Ascending aorta (tissue), 2 donors: Measurements from ENCODE around the gene PLCG2. TPM values are rescaled to one million over a fixed set of nuclear protein-coding genes. Genes with fewer than 3 reads are reported as not detected.

Experiments used
- DNase-seq, 2 donors: peaks; one replicate each; pipeline ENCODE4 v3.0.0-alpha.2; 2019; ENCODE audit warnings: low spot score in 2 of 2
- H3K27ac ChIP-seq, 2 donors: fragments of 200-600 bp; sonication (generic); one replicate each; pipeline ENCODE4 v1.5.1; 2016 to 2017; ENCODE audit warnings: mild to moderate bottlenecking in 1 of 2
- H3K27me3 ChIP-seq: fragments of 200-600 bp; sonication (generic); one replicate; pipeline ENCODE4 v1.5.1; 2017
- H3K36me3 ChIP-seq, 2 donors: fragments of 200-600 bp; sonication (generic); one replicate each; pipeline ENCODE4 v1.5.1; 2016
- H3K4me1 ChIP-seq, 2 donors: fragments of 200-600 bp; sonication (generic); one replicate each; pipeline ENCODE4 v1.5.1; 2016 to 2017; ENCODE audit warnings: mild to moderate bottlenecking in 1 of 2
- H3K4me3 ChIP-seq, 2 donors: fragments of 200-600 bp; sonication (generic); one replicate each; pipeline ENCODE4 v1.5.1; 2016 to 2017; ENCODE audit warnings: mild to moderate bottlenecking in 1 of 2
- H3K9me3 ChIP-seq, 2 donors: fragments of 200-600 bp; sonication (generic); one replicate each; pipeline ENCODE4 v1.5.1; 2016
- intact Hi-C: fragments of 100-400 bp; cut with DNase I; formaldehyde crosslinking; loops from one replicate; pipeline ENCODE4 v1.15.1; 2023
- total RNA-seq: library from RNA; depleted of rRNA; stranded (reverse); fragments of >200 nt; gene quantifications from one replicate; pipeline ENCODE4 v1.1.0, GENCODE V29; 2016
- TF ChIP-seq, protein P1 (sequence below), 3 experiments: fragments of 200-600 bp in 2 of 3; fragments of 450-650 bp in 1 of 3; sonication (generic) in 2 of 3; IDR thresholded peaks; one replicate each; pipeline ENCODE4 v1.5.1; 2016 to 2019; ENCODE audit warnings: antibody characterized with exemption in 3 of 3, mild to moderate bottlenecking in 1 of 3, moderate library complexity in 1 of 3

The PLCG2 gene
- total RNA-seq, 1 donor from 2014 or later, result 34.2 TPM

GRCh38 chr16:81879625-81880024 is 100.5 kb downstream of the PLCG2 start:
- TF ChIP-seq, protein P1, sequence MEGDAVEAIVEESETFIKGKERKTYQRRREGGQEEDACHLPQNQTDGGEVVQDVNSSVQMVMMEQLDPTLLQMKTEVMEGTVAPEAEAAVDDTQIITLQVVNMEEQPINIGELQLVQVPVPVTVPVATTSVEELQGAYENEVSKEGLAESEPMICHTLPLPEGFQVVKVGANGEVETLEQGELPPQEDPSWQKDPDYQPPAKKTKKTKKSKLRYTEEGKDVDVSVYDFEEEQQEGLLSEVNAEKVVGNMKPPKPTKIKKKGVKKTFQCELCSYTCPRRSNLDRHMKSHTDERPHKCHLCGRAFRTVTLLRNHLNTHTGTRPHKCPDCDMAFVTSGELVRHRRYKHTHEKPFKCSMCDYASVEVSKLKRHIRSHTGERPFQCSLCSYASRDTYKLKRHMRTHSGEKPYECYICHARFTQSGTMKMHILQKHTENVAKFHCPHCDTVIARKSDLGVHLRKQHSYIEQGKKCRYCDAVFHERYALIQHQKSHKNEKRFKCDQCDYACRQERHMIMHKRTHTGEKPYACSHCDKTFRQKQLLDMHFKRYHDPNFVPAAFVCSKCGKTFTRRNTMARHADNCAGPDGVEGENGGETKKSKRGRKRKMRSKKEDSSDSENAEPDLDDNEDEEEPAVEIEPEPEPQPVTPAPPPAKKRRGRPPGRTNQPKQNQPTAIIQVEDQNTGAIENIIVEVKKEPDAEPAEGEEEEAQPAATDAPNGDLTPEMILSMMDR (IDR thresholded peaks at IDR 0.05), result no peak
- DNase-seq, result no peak
- no peaks in the 10 kb centered on the region for H3K36me3 ChIP-seq
- H3K4me1 ChIP-seq, result no peaks in the 10 kb centered on the region
- no peaks in the 10 kb centered on the region for H3K9me3 ChIP-seq
- intact Hi-C loops, result no loop called here
- no peak overlapping the region for H3K27ac ChIP-seq
- H3K4me3 ChIP-seq, result no peak overlapping the region
- no peaks in the 10 kb centered on the region for H3K27me3 ChIP-seq

DNA sequence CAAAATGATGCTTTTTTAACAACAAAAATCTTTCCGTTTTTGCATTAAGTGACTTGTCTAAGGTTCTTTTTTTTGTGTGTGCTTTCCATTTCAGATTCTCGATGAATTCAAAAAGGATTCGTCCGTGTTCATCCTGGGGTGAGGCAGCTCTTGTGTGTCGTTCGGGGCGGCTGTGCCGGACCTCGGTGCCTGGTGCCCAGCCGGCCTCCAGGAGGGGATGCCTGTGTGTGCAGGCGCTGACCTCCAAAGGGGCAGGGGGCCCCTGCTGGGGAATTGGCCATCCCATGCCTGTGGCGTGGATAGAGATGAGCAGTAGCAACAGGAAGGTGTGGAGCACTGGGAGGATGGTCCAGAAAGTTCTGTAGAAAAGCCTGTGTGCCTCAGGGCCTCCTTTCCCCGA is 101.7 kb downstream of the PLCG2 start:
- H3K27ac ChIP-seq, result no peak overlapping the region

DNA sequence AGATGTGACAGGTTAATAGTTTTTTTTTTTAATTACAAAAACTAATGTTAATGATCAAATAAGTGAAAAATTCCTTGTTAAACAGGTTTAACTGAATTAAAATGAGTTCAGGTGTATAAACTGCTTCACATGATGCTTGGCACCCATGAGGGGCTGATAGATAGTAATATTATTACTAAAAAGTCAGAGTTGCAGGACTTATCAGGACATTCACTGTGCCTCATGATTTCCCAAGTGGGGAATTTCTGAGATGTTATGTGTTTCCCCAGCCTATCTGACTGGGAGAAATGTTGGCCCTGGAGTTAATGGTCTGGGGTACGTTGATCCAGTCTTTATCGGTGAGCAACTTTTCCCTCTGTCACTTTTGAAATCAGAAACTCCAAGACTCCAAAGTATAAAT is 102.1 kb downstream of the PLCG2 start:
- no peak for DNase-seq
- H3K27me3 ChIP-seq, result no peaks in the 10 kb centered on the region
- intact Hi-C loops, result no loop called here
- H3K9me3 ChIP-seq, result no peaks in the 10 kb centered on the region
- H3K4me3 ChIP-seq, result no peak overlapping the region
- no peaks in the 10 kb centered on the region for H3K36me3 ChIP-seq
- TF ChIP-seq, protein P1 (IDR thresholded peaks at IDR 0.05), result no peak
- H3K4me1 ChIP-seq, result no peaks in the 10 kb centered on the region
- H3K27ac ChIP-seq, result no peak overlapping the region

More for the DNA sequence above, 101.7 kb downstream of the PLCG2 start:
- DNase-seq, result no peak
- no peaks in the 10 kb centered on the region for H3K36me3 ChIP-seq
- TF ChIP-seq, protein P1 (IDR thresholded peaks at IDR 0.05), result no peak
- no peak overlapping the region for H3K4me3 ChIP-seq
- intact Hi-C loops, result no loop called here
- no peaks in the 10 kb centered on the region for H3K4me1 ChIP-seq
- no peaks in the 10 kb centered on the region for H3K27me3 ChIP-seq
- H3K9me3 ChIP-seq, result no peaks in the 10 kb centered on the region

DNA sequence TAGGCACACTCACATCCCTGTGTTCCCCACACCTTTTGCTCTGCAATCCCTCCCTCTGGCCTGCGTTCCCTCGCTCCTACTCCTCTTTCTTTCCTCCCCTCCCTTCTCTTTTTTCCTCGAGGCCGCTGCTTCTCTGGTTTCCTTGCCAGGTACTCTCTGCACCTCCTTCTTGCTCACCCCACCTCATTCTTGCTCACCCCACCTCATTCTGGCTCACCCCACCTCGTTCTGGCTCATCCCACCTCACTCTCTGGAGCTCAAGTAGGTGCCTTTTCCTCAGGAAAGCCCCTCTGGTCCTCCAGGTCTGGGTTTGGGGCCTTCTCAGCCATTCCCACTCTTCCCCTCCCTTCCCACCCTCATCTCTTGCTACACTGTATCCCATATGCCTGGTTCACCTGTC is 103.5 kb downstream of the PLCG2 start:
- no peaks in the 10 kb centered on the region for H3K36me3 ChIP-seq
- H3K4me1 ChIP-seq, result no peaks in the 10 kb centered on the region
- intact Hi-C loops, result no loop called here
- TF ChIP-seq, protein P1 (IDR thresholded peaks at IDR 0.05), result no peak
- no peaks in the 10 kb centered on the region for H3K9me3 ChIP-seq
- H3K27ac ChIP-seq, result no peak overlapping the region
- H3K27me3 ChIP-seq, result no peaks in the 10 kb centered on the region
- no peak overlapping the region for H3K4me3 ChIP-seq
- no peak for DNase-seq

- no peaks in the 10 kb centered on the region for H3K27me3 ChIP-seq
- intact Hi-C loops, result no loop called here
These were observed 104.1 kb downstream of the PLCG2 start for GRCh38 chr16:81883235-81883634.

More at GRCh38 chr16:81883235-81883634, 104.1 kb downstream of the PLCG2 start:
- TF ChIP-seq, protein P1 (IDR thresholded peaks at IDR 0.05), result no peak
- Histone ChIP-seq H3K4me1 (no peaks in the 10 kb centered on the region), H3K4me3 (no peak overlapping the region), H3K27ac (no peak overlapping the region), H3K36me3 (no peaks in the 10 kb centered on the region), H3K9me3 (no peaks in the 10 kb centered on the region)
- no peak for DNase-seq
